NCI-H2107 (cell line): ENCODE data around the gene KCNIP4.

Experiments
- DNase-seq: peaks from one replicate; lab custom pipeline; 2025; lab: John Stamatoyannopoulos, UW

The KCNIP4 gene

DNA sequence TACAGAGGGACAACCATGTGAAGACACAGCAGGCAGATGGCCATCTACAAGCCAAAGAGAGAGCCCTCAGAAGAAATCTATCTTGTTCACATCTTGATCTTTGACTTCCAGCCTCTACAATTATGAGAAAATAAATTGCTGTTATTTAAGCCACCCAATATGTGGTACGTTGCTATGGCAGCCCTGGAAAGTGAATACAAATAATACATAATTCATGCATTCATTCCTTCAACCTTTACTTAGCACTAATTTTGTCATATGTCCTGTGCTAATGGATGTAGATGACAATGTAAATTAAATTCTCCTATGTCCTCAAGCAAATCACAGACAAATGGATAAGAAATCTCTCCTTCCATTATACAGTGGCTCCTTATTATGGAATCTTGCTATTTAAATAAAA lies 886.7 kb downstream of the KCNIP4 start:
- no peak for DNase-seq

DNA sequence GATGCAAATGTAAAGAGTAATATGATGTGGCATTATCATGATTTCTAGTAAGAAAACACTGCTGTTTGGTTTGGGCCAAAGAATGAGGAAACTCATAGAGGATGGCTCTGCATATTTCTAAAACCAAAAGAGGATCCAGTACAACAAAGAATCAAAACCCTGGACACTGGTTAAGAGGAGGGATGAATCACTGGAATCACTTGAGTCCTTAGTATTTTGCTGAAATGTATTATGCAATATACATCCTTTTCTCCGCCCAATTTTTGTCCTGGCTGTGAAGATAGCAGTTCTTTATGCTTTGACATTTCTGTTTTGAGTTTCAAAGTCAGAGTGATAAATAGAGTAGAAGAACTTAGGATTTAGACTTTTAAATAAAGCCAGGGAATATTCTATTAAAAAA lies 902.4 kb downstream of the KCNIP4 start:
- DNase-seq = no peak

DNA sequence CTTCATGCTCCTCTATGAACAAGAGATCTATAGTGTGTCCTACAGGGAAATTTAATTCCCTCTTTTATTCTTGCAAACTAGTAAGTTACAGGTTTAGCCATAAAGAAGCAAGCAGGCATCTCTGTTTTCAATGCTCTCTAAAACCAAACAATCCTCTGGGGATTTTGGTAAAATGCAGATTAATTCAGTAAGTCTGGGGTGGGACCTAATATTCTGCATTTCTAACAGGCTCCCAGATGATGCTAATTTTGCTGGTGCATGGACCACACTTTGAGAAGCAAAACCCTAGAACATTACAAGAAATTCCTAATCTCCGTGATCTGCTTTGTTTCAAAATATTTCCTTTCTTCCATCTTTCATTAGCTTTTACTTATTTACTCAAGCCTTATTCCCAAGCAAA lies 903.5 kb downstream of the KCNIP4 start:
- no peak for DNase-seq

DNA sequence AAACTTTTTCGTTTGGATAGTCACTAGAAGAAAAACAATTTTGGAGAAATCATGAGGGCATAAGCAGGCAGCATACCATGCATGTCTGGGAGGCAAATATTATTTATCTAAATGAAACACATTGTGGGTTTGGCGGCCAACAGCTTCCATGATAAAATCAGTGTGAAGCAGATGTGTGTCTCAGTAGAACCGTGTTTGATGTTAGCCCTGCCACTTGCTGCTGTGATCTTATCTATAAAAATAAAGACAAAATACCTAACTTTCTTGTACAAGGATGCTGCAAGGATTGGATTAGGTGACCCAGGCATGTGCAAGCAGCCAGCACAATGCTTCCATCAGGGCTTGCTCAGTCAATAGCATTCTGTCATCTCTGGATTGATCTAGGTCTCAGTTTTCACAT lies 906.9 kb downstream of the KCNIP4 start:
- no peak for DNase-seq

DNA sequence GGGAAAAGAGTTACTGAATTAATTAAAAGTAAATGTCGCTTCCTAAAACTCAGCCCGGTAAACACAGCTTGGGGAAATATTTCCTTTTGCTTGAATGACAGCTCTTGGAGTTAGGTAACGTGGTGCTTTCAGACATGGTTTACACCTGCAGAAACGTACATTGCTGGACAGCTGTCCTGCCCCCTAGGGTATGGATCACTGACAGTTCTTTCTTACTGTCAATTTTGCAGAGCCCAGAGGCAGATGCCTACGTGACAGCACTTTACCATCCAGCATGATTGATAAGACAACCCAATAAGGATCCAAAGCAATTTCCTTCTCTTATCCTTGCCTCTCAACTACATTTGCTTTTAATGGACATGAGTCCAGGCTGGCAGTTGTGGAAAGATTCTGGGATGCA lies 913.8 kb downstream of the KCNIP4 start:
- DNase-seq = no peak

DNA sequence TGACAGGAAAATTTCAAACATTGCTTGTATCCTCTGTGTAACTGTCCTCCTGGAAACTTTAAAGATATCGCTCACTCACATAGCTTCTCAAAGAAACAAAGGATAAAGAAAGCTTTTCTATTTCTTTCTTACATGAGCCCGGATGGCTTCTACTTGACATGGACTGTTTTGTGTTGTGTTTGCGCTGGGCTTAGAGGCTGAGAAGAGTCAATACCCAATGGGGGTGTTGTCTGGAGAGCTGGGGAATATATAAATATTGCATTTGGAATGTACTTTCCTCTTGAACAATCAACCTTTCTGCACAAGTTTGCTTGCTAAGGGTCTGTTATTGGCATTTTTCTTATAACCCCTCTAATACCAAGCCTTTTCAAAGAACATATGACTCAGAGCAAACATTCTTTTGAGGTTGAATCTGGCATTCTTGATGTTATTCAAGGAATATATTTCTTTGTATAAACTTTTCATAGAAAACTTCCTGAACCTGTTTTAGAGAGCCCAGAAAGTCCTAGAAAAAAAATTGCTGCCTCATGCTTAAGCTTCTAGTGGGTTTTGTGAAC lies 916.4 kb downstream of the KCNIP4 start:
- DNase-seq = no peak

DNA sequence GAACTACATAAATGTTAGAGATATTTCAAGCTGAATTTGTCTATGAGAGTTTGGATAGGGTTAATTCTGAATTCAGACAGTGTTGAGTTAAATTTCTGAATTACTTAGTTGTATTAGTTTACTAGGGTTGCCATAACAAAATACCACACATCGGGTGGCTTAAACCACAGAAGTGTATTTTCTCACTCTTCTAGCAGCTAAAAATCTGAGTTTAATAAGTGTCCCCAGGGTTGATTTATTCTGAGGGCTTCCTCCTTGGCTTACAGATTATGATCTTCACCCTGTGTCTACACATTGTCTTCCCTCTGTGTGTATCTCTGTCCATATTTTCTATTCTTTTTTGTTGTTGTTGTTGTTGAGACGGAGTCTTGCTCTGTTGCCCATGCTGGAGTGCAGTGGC lies 929.8 kb downstream of the KCNIP4 start:
- no peak for DNase-seq

DNA sequence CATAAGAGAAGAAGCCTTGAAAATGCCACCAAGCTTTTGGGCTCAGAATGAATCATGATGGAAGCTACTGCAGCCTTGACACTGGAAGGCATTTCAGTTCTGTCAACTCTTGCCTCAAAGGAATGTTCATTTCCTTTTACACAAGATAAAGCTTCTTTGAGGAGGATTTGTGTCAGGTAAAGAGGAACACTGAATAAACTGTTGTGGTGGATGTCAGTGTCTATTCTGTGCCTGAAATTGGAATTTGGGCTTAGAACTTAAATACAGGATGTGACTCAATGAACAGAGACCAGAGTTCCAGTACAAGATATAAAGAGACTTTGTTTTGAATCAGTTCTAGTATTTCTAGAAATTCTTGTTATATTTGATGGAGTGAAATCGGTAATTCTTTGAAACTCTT lies 935.1 kb downstream of the KCNIP4 start:
- DNase-seq = no peak

DNA sequence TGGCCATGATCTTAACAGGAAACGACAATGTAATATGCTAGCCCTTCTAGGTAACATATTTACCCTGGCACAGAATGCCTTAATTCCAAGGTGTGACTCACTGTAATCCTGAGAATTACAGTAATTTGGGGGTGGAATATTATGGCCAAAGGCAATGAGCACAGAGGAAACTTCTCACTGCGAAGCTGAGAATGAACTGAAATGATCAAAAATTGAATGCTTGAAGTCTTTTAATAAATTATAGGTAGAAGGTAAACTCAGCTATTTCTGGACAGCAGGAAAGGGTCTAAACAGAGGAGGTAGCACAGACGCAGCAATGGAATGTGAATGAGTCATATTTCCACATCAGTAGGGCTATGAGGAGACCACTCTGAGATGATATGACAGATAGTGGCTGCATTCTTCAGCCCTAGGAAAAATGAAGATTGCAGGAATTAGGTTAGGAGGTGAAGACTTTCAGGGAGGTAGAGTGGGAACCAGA lies 935.7 kb downstream of the KCNIP4 start:
- DNase-seq = no peak

DNA sequence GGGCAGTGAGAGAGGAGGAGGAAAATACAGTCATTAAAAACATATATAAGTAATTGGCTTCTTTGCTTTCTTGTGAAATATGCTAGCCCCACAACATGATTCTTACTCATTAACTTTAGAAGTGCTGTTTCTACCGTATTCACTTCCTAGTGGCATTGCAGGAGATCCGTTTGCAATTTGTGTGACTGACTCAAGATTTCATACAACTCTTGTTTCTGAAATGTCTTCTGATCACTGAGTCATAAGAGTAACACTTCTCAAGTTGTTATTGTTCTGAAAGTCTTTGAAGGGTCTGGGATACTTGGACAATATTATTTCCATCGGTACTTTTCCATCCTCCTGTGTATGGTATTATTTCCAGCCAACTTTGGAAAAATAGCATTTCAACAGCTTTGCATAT lies 937.5 kb downstream of the KCNIP4 start:
- no peak for DNase-seq

DNA sequence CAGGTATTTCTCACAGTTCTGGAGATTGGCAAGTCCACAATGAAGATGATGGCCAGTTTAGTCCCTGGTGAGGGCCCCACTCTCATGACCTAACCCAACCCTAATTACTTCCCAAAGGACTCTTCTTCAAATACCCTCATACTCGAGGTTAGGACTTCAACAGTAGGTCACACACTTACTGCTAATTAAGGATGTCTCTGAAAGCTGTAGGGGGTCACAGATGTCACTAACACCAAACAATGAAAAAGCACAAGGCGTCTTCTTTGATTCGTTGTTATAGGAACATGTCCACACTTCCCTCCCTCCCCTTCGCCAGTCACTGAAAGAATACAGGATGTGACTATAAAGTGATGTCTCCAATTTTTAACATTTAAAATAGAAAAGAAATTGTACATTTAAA lies 938.6 kb downstream of the KCNIP4 start:
- DNase-seq = no peak

DNA sequence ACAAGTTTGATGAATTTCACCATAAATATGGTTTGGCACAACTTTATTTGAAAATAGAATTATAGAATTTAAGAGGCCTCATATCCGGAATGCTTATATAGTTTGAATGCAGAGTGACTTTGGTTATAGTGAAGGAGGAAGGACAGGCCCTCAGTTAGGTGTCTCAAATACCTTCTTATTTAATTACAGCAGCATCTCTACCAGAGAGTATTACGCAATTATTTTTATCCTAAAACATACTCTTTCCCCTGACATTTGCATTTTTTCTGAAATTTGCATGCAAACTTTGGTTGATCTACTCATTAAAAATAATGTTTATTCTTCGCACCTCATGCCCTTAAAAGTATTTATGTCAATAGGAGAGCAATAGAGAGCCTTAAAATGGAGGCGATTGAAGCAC lies 942.9 kb downstream of the KCNIP4 start:
- no peak for DNase-seq

DNA sequence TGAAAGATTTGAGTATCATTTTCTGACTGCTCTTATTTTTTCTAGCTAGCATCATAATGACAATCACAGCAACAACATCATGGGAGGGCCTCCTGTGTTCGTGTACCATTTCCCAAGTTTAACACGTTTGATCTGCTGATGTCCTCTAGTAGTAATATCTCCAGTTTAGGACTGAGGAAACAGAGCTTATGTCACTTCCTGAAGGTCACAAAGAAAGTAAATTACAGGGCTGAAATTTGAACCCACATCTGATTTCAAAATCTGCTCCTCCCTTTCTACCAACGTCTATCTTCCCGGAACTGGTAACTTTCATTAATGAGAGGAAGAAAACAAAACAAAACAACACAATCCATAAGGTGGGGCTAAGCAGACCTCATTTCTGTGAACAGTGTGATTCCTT lies 945.6 kb downstream of the KCNIP4 start:
- no peak for DNase-seq

DNA sequence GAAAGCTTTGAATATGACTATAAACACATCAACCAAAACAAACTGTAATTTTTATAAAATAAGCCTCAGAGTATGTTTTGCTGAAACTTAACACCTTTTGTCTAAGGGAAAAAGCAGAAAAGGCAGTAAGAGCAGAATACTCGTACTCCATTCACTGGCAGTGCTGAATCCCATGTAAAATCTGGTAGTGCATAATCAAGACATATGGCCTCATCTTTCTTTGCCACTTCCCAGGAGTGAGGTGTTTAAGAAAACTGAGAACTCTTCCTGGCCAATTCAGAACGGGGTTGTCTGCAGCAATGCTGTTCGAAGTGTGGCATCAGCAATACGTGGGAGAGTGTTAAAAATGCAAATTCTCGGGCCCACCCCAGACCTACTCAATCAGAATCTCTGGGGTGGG lies 946.3 kb downstream of the KCNIP4 start:
- no peak for DNase-seq

DNA sequence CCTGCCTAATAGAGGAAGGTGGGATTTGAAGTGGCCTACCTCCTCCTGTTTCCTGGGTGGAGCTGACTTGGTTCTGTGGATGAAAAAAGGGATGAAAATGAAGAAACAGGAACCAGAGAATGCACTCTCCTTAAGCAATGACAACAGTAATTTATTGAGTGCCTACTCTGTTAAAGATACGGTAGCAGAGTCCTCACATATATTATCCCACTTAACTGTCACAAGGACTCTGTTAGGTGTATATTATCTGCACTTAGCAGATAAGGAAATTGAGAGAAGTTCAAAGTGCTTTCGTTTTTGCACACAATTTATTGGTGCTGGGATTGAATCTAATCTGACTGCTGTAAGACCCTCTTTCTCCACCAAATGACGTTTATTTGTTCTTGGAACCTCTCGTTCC lies 947.1 kb downstream of the KCNIP4 start:
- DNase-seq = no peak

DNA sequence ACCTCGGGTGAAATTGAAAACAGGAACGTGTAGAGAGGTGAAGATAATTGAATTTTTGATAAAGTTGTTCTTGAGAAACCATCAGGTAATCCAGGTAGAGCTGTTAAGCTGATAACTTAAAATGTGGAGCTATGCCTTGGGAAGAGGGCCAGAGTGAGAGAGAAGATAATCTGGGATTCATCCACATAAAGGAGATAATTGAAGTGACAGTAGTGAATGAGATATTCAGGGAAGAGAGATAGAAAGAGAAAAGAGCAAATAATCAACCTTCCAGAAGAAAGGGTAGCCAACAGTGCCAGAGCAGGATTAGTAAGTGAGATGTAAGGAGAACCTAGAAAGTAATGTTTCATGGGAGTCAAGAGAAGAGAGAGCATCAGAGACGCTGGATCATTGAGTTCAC lies 950.7 kb downstream of the KCNIP4 start:
- no peak for DNase-seq

DNA sequence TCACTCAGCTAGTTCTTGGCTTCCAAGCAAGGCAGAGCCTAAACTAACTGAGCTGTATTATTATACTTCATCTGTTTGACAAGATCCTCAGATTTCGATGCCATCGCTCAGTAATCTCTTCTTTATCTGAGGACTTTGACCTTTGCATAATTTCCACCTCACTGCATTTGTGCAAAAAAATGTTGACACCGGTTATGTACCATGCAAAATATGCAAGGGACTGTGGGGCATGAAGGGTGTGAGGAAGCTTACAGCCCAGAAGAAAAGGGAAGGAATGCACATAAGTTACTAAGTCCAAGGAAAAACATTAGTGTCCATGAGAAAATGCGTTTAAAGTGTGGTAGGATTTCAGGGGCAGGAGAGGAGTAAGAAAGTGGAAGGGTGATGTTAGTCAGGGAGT lies 953.0 kb downstream of the KCNIP4 start:
- DNase-seq = no peak

DNA sequence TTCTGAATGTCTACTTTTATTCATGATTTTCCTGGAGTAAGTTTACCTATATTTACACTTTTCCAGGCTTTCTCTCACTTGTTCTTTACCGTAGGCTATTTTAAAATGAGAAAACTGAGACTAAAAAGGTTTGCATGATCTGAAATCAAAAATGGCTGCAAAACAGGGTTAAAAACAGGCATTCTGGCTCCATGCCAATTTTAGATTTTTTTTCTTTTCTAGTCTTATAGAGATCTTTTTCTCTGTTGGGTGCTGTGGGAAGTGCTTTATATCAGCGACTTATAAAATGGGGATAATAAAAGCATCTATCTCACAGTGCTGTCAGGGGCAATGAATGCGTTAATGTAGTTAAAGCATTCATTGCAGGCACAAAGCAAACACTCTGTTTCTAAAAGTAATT lies 953.6 kb downstream of the KCNIP4 start:
- DNase-seq = no peak

DNA sequence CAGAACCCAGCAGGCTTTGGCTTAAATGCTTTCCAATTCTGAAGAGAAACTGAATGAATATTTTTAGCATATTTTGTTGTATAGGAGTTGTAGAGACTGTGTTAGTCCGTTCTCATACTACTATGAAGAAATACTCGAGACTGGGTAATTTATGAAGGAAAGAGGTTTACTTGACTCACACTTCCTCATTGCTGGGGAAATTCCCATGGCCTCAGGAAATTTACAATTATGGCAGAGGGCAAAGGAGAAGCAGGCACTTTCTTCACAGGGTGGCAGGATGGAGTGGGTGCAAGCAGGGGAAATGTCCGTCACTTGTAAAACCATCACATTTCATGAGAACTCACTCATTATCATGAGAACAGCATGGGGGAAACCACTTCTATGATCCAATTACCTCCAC lies 956.6 kb downstream of the KCNIP4 start:
- no peak for DNase-seq

DNA sequence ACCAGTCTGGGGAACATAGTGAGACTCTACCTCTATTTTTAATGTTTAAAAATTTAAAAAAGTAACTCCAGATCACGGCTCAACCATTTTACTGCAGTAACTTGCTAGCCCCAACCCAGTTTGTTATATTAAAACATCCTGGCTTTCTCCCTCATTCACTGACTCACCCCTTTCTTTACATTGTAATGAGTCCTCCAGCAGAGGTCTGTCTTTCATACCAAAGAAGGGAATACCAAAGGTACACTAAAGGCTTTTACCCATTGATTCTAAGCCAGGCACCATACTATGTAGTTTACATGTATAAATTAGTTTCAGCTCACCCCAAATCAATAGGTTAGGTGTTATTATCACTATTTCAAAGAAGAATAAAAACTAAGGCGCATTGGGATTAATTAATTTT lies 961.4 kb downstream of the KCNIP4 start:
- DNase-seq = no peak

DNA sequence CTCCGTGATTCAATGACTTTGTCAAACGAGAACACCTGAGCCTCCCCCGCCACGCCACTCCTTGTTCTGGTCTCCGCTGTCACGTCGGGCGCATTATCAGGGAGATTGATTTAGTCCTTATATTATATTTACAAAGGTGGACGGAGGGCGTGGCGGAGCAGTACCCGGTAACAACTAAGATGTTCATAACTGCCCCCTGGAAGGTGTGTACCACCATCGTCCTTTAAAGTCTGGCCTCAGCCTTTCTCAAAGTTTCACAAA lies 964.1 kb downstream of the KCNIP4 start:
- no peak for DNase-seq

DNA sequence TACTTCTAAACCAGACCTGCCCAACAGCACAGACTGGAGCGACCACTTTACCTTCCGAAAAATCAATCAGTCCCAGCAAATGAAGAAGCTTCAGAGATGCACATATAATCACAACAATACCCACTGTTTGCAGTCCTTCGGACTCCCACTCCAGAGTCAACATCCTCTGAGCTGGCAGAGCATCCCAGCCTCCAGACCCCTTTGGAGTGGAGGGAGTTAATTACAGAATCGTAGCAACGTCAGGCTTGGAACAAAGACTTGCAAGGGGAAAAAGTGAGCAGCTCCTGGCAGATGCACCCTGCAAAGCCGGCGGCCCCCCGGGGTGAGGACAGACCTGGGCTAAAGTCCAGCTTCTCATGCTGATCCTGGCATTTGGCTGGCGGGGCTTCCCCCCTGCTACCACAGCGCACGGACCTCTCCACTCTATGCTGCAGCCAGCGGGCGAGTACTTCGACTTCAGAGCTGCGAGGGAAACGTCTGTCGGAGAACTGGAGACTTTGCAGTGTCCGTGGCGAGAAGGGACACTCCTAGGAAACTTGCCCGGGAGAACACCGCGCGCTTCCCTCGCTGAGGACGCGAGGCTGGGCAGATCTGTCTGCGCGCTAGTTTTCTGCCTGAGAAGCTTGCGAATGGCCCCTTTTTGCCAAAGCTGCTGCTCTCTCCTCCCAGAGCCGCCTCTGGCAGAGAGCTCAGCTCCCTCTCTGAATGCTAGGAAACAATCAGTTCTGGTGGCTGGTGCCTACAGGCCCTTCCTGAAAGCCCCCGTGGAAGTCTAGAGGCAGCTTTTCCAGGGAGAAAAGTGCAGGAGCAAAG lies 964.6 kb downstream of the KCNIP4 start:
- DNase-seq = no peak

DNA sequence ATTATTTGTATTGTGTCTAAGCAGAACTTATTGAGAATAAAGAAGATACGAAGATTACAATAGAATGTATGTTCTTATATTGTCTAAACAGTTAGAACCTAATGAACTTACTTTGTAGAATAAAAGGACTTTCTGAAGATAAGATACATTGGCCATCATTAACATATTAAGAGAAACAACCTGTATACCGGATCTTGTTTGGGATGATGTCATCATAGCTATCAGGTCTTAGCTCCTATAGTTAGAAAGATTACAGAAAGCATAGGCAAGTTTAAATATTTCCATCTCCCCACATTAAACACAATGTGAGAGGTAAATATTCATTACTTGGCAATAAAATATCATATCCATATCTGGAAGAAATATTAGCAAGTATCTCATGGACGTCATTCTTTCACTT lies 966.0 kb downstream of the KCNIP4 start:
- no peak for DNase-seq

DNA sequence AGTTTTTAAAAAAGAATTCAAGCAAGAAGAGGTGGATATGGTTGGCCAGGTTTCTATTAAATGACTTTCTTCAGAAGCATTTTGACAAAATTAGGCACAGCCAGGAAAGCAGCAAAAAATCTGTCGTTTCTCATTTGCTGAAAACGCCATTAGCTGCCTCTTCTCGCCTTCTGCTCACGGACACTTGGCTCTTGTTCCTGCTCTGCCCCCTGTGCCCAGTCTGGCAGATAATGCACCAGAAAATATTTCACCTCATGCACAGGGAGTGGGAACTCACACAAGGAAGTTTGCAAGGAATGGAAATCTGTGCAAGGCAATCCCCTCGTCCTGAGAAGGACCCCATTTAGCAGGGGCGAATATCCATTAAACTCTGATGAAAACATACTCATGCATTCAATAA lies 988.3 kb downstream of the KCNIP4 start:
- no peak for DNase-seq
